GM21381 (cell line): ENCODE results near the gene NRN1.
"Not testable (repeated sequence)": the region's sequence is repeated elsewhere in the genome, so short reads cannot be mapped to it uniquely, and the experiment has no call there.

Experiments used
- ATAC-seq: cut with Tn5 transposase; IDR thresholded peaks from one replicate; pipeline ENCODE4 v1.9.1; 2021; ENCODE audit warnings: mild to moderate bottlenecking, moderate library complexity; ENCODE audit not compliant: unreplicated experiment

NRN1 gene

GRCh38 chr6:5984150-5985089 lies 22.3 kb downstream of the NRN1 start:
- ATAC-seq: no peak

GRCh38 chr6:5981126-5982026 lies 25.3 kb downstream of the NRN1 start:
- ATAC-seq: no peak

GRCh38 chr6:5979650-5980420 lies 26.9 kb downstream of the NRN1 start:
- ATAC-seq: no peak

GRCh38 chr6:5976811-5977210 lies 29.9 kb downstream of the NRN1 start:
- no peak for ATAC-seq

GRCh38 chr6:5968817-5969734 lies 37.6 kb downstream of the NRN1 start:
- no peak for ATAC-seq

- not testable (repeated sequence) for ATAC-seq
Measured at GRCh38 chr6:5968036-5968435, 38.7 kb downstream of the NRN1 start.

GRCh38 chr6:5967594-5967993 lies 39.1 kb downstream of the NRN1 start:
- ATAC-seq: no peak

- no peak for ATAC-seq
Measured at GRCh38 chr6:5962794-5963193, 43.9 kb downstream of the NRN1 start.

- no peak for ATAC-seq
Measured at GRCh38 chr6:5961836-5962235, 44.9 kb downstream of the NRN1 start.

- ATAC-seq: no peak
Measured at GRCh38 chr6:5960456-5960855, 46.3 kb downstream of the NRN1 start.

- no peak for ATAC-seq
Measured at GRCh38 chr6:5958921-5959320, 47.8 kb downstream of the NRN1 start.

- ATAC-seq: no peak
Measured at GRCh38 chr6:5956939-5957338, 49.8 kb downstream of the NRN1 start.

GRCh38 chr6:5950361-5950785 lies 56.4 kb downstream of the NRN1 start:
- no peak for ATAC-seq
